Mammary epithelial cell (primary cell): Measurements from ENCODE around the gene TMC3.

ENCODE experiments used
- EZH2 ChIP-seq: IDR thresholded peaks from 2 replicates; pipeline ENCODE4 v1.6.1; 2012; ENCODE audit warnings: low read length, inconsistent platforms, borderline replicate concordance
- TF ChIP-seq, protein P1 (sequence below), 2 donors: IDR thresholded peaks in 1 of 2; conservative IDR thresholded peaks in 1 of 2; 2 replicates each; pipeline ENCODE4 v1.5.1; 2011 to 2012; ENCODE audit warnings: inconsistent platforms in 2 of 2, low read length in 2 of 2, mild to moderate bottlenecking in 2 of 2, control low read depth in 1 of 2, low read depth in 1 of 2; ENCODE audit not compliant: insufficient read depth in 1 of 2; ENCODE audit errors: extremely low read depth in 1 of 2

DNA sequence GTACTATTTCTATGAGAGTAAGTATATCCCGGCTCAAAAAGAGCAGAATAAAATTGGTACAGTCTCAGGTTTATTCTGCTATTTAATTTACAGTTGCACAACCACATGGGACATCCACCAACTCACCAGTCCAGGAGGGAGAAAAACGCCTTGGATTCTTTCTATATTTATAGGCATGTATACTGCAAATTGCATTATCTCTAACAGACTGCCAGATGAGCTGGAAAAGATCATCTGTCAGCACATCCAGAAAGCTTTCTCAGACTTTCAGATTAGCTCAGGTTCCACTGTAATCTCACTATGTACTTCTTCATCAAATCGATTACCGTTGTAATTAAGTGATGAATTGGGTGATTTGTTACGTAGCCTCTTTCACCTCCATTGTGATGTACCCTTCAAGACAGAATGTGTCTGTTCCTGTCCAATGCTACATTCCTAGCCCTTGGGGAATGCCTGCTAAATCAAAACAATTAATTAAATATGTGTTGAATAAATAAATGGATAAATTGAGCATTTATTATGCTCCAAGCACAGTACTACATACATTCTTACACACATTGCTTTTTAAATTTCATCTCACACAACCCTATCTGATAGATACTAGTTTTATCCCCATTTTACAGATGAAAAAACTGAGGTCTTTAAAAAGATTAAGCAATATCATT is 38.1 kb upstream of the TMC3 start:
- TF ChIP-seq, protein P1, sequence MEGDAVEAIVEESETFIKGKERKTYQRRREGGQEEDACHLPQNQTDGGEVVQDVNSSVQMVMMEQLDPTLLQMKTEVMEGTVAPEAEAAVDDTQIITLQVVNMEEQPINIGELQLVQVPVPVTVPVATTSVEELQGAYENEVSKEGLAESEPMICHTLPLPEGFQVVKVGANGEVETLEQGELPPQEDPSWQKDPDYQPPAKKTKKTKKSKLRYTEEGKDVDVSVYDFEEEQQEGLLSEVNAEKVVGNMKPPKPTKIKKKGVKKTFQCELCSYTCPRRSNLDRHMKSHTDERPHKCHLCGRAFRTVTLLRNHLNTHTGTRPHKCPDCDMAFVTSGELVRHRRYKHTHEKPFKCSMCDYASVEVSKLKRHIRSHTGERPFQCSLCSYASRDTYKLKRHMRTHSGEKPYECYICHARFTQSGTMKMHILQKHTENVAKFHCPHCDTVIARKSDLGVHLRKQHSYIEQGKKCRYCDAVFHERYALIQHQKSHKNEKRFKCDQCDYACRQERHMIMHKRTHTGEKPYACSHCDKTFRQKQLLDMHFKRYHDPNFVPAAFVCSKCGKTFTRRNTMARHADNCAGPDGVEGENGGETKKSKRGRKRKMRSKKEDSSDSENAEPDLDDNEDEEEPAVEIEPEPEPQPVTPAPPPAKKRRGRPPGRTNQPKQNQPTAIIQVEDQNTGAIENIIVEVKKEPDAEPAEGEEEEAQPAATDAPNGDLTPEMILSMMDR (conservative IDR thresholded peaks at IDR 0.05 in 1 of 2, IDR thresholded peaks at IDR 0.05 in 1 of 2; ENCODE audit: extremely low read depth in 1 of 2, insufficient read depth in 1 of 2, low read depth in 1 of 2, low read length in 2 of 2): no peak
- no peak for TF ChIP-seq EZH2
